ENCODE data around the gene ATXN1.

GRCh38 chr6:16657768-16658167 is 103.5 kb downstream of the ATXN1 start:
- TF ChIP-seq CHD2 (IDR thresholded peaks at IDR 0.05; ENCODE audit: low read length, partially characterized antibody) (no peak), RXRA (IDR thresholded peaks at IDR 0.05; ENCODE audit: borderline replicate concordance, low read depth) (no peak), USF2 (IDR thresholded peaks at IDR 0.05; ENCODE audit: borderline replicate concordance, low read depth, low read length) (no peak), PBX3 (IDR thresholded peaks at IDR 0.05) (no peak), CTCF (IDR thresholded peaks at IDR 0.05) (no peak), RAD21 (IDR thresholded peaks at IDR 0.05; ENCODE audit: low read length) (no peak), ELF1 (IDR thresholded peaks at IDR 0.05) (no peak), REST (IDR thresholded peaks at IDR 0.05; ENCODE audit: low read depth, low read length) (no peak), POLR2AphosphoS5 (IDR thresholded peaks at IDR 0.05; ENCODE audit: low read depth, low read length) (no peak), MEF2A (IDR thresholded peaks at IDR 0.05; ENCODE audit: borderline replicate concordance, low read depth) (no peak)

Data from SK-N-SH (cell line).